GOT3 (cell line): ENCODE results near the gene GPR68.
"Not testable (repeated sequence)": the region's sequence is repeated elsewhere in the genome, so short reads cannot be mapped to it uniquely, and the experiment has no call there.

ENCODE experiments used
- DNase-seq: peaks from one replicate; lab custom pipeline; 2025; ENCODE audit warnings: mixed read lengths; lab: John Stamatoyannopoulos, UW

GPR68 gene

GRCh38 chr14:91228112-91229004 is 16.1 kb downstream of the GPR68 start:
- DNase-seq = no peak

DNA sequence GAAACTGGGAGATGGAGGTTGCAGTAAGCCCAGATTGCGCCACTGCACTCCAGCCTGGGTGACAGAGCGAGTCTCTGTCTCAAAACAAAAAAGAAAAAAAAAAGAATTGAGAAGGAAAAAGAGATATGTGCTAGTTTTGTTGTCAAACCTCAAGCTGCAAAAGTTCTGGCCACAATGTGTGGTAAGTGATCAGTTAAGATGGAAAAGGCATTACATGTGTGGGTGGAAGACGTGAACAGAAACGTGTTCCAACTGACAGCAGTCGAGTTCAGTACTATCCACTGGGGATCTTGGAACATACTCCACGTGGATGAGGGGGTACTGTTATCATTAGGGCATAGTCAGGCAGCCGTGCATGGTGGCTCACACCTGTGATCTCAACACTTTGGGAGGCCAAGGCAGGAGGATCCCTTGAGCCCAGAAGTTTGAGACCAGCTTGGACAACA is 17.3 kb downstream of the GPR68 start:
- DNase-seq = no peak

GRCh38 chr14:91226360-91226759 is 18.1 kb downstream of the GPR68 start:
- DNase-seq = not testable (repeated sequence)

DNA sequence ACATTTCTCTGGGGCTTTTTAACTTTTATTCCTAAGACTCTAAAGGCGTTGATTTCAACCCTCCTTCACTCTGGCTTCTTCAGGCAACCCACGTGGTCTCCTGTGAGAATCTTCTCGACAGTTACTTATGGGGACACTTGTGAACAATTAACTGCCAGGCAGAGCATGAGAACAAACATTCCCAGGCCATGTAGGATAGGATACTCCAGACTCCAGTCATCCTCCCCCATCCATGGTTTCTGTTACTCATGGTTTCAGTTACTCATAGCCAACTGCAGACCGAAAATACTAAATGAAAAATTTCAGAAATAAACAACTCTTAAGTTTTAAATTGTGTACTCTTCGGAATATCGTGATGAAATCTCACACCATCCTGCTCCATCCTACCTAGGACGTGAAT is 19.5 kb downstream of the GPR68 start:
- no peak for DNase-seq

- no peak for DNase-seq
Measured at GRCh38 chr14:91223028-91223783, 21.3 kb downstream of the GPR68 start.

- DNase-seq = no peak
Measured at GRCh38 chr14:91221270-91221669, 23.2 kb downstream of the GPR68 start.

- DNase-seq = no peak
Measured at GRCh38 chr14:91220581-91221000, 23.9 kb downstream of the GPR68 start.

- no peak for DNase-seq
Measured at GRCh38 chr14:91219517-91220389, 24.8 kb downstream of the GPR68 start.

- no peak for DNase-seq
Measured at GRCh38 chr14:91218014-91218413, 26.5 kb downstream of the GPR68 start.

DNA sequence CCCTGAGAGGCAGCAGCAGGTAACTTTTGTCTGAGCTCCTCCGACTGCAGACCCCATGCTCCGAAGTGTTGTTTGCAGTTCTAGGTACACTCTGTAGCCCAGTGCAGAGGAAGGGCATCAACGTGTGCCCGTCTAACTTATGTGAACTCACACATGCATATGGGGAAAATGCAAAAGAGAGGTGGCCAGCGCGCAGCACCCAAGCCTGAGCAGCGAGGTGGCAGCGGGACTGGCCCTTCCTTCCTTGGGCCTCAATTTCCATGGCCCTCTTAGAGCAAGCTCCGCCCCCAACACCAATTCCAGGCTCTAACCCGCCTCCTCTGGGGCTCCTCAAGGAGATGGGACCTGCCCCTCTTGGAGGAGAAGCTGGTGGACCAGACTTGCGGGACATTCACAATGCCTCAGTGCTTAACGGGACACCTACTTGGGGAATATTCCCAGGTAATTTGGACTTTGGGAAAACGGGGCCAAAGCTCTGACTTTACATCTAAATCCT is 27.7 kb downstream of the GPR68 start:
- DNase-seq = no peak

DNA sequence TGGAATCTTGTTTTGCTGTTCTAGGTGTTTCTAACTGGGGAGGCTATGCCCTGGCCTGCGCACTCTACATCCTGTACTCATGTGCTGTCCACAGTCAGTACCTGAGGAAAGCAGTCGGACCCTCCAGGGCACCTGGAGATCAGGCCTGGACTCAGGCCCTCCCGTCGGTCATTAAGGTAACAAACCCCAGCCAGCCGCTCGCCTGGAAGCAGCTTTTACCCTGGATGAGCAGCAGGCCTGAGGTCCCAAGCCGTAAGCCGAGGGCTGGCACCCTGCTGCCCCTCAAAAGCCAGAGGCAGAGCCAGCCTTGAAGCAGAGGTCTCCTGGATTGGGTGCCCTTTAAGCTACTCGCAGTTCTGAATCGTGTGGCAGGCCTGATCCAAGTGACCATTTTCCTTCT is 29.1 kb downstream of the GPR68 start:
- DNase-seq = no peak

DNA sequence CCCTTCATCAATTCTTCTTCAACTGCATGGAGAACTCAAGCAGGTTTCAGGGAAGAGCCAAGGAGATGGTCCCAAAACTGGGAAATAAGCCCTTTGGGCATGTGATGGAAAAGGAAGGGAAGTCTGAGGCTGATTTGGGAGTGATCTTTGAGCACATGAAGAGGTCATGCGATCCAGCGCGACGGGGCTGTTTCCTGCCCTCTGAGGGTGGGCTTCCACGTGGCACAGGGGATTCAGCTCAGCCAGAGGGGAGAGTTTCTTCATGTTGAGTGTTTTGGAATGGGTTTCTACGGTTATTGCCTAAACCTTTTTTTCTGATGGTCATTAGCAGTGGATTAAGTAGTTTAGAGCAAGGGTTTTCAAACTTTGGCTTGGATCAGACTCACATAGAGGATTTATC is 30.2 kb downstream of the GPR68 start:
- DNase-seq = no peak

DNA sequence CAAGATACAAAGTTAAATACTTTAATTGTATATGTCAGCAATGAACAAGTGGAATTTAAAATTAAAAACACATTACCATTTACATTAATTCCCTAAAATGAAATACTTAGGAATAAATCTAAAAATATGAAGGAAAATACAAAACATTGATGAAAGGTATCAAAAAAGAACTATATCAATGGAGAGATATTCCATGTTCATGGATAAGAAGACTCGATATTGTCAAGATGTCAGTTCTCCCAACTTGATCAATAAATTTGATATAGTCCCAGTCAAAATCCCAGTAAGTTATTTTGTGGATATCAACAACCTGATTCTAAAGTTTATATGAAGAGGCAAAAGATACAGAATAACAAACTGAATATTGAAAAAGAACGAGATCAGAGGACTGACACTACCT is 33.5 kb downstream of the GPR68 start:
- no peak for DNase-seq

DNA sequence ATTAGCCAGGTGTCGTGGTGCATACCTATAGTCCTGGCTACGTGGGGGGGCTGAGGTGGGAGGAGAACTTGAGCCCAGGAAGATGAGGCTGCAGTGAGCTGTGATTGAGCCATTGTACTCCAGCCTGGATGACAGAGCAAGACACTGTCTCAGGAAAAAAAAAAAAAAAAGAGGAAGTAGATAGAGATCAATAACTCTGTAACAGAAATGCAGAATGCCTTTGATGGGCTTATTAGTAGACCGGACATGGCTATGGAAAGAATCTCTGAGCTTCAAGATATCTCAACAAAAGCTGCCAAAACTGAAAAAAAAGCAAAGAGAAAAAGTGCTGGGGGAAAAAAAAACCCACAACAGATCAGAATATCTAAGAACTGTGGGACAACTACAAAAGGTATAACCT is 37.5 kb downstream of the GPR68 start:
- DNase-seq = no peak

DNA sequence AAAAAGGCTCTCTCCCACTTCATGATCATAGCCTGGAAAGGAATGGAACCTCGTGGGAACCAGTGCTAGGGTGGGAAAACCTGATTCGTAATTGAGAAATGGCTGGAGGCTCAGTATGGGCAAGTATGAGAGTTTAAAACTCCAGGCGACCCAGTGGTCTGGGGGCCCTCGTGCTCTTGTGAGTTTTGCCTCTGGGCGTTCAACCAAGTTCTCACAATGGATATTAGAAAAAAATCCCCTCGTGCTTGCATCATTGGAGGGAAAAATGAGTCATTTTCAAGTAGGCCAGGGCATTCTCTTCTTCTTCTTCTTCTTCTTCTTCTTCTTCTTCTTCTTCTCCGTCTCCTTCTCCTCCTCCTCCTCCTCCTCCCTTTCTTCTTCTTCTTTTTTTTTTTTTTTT is 39.0 kb downstream of the GPR68 start:
- no peak for DNase-seq

GRCh38 chr14:91204657-91205056 is 39.8 kb downstream of the GPR68 start:
- DNase-seq = no peak

DNA sequence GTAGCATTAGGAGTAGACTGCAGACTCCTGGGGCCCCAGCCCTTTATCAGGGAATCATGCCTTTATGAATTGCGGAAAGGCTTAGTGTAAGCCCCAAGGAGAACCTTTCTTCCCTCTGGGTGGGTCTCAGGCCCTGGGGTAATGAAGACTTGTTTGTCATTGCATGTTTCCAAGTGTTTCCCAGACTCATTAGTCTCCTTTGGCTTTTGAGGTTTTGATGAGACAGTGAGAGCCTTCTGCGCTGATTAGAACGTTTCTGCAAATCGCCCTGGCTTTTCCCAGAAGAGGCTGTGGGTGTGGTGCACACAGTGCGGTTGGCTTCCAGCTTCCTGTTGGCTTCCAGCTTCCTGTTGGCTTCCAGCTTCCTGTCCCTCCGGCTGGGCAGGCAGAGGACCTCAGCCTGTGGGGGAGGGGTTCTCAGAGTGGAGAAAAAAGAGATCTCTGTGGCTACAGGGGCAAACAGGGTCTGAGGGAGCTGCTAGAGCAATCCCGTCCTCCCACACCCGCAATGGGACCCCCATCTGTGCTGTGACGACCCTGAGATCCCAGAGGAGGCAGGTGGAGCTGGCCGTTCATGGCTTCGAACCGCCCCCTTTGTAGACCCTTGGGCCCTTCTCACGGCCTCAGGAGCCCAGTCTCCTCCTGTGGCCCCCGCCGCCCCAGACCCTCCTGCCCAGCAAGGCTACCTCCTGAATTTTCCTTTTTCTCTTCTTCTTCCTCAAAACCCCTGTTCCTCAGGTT is 42.1 kb downstream of the GPR68 start:
- DNase-seq = no peak

DNA sequence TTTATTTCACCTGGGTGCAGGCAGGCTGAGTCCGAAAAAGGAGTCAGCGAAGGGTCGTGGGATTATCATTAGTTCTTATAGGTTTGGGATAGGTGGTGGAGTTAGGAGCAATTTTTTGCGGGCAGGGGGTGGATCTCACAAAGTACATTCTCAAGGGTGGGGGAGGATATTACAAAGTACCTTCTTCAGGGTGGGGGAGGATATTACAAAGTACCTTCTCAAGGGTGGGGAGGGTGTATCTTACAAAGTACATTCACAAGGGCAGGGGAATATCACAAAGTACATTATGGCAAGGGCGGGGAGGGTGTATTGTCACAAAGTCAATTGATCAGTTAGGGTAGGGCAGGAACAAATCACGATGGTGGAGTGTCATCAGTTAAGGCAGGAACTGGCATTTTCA is 43.7 kb downstream of the GPR68 start:
- DNase-seq = not testable (repeated sequence)

GRCh38 chr14:91197631-91198030 is 46.9 kb downstream of the GPR68 start:
- DNase-seq = no peak

DNA sequence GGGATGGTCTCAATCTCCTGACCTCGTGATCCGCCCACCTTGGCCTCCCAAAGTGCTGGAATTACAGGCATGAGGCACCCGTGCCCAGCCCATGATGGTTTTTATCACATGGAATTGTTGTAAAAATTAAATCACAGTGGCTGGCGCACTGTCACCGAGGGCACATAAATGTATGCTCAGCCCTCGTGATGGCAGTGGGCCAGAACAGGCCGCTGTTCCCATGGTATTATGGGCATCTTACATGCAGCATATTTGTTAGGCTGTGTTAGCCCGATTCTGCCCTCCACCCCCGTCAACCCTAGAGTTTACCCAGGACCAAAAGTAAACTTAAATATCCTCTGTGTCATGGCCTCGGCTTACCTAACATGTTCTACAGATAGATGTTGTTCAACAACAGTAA is 48.6 kb downstream of the GPR68 start:
- no peak for DNase-seq

DNA sequence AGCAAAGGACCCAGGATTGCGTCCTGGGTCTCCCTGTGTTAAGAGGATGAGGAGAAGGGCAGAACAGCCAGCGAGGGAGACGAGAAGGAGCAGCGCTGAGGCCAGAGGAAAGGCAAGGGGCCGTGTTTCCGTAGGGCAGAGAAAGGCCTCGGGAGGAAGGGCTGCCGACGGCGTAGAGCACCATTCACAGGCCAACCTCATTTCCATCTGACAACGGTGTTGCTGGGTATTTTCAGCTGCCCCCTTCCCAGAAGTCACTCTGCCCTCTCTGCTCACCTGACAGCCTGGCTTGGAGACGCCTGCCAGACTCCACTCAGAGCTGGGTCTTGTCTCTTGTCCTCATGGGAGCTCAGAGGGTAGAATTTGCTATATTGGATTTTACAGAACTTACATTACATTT is 51.4 kb downstream of the GPR68 start:
- no peak for DNase-seq
